Stimulated activated CD4-positive, alpha-beta T cell treated with anti-CD3 and anti-CD28 coated beads, Interleukin-12 subunit alpha, Interleukin-12 subunit beta, amount 100 ng/mL, for 4 hours (primary cell): Measurements from ENCODE around the gene DNAH5.

Experiments used
- DNase-seq: peaks from one replicate; pipeline ENCODE4 v3.0.0-alpha.2; 2020

The DNAH5 gene

GRCh38 chr5:13692172-13692571 is 252.3 kb downstream of the DNAH5 start:
- DNase-seq, result no peak

DNA sequence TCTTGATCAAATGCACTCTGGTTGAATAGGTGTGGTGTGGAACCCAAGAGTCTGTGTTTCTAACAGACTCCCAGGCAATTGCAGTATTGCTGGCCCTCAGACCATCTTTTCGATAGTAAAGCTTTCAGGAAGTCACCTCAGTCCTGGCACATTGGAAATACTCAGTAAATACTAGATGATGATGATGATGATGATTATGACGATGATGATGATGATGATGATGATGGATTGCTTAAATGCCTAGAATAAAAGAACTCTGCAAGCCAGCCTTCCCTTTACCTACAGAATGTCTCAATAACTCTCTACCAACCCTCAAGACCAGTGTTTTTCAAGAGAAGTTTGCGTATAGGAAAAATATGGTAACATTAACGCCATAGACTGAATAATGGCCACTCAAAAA is 268.0 kb downstream of the DNAH5 start:
- DNase-seq, result no peak

GRCh38 chr5:13674391-13674790 is 270.1 kb downstream of the DNAH5 start:
- no peak for DNase-seq

DNA sequence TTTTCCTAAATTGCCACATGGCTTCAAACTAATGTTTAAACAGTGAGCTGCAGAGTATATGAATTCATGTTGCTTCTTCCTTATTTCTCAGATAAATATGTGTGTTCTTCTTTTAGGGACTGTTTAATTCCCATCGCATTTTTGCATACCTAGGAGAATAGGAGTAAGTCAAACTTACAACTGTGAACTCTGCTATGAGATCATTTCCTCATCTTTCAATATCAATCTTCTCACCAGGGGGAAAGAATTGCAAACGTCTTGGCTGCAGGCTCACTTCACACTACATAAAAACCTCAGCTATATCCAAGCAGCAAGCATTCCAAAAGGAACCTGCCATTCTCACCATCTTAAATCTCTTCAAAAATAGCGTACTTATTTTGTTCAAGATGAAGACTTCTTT is 271.0 kb downstream of the DNAH5 start:
- DNase-seq, result no peak

DNA sequence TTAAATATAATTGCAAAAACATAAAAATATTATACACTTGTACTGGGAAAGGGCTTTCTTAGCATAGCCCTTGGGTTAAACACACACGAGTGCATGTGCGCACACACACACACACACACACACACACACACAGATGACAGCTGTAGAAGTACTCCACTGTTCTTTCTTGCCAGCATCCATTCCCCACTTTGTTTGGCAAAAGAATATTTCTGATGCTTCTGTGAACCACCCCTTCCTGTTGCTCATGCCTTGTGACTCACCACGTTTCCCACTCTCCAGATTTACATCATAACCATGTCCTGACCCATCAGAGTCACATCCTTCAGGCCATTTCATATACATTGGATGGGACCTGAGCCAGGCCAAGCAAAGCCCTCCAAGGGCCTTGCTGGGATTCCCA is 280.1 kb downstream of the DNAH5 start:
- no peak for DNase-seq

- no peak for DNase-seq
Observed at GRCh38 chr5:13662626-13663025, 281.9 kb downstream of the DNAH5 start.

GRCh38 chr5:13661272-13661671 is 283.2 kb downstream of the DNAH5 start:
- no peak for DNase-seq

- no peak for DNase-seq
Observed at GRCh38 chr5:13660072-13660471, 284.4 kb downstream of the DNAH5 start.

DNA sequence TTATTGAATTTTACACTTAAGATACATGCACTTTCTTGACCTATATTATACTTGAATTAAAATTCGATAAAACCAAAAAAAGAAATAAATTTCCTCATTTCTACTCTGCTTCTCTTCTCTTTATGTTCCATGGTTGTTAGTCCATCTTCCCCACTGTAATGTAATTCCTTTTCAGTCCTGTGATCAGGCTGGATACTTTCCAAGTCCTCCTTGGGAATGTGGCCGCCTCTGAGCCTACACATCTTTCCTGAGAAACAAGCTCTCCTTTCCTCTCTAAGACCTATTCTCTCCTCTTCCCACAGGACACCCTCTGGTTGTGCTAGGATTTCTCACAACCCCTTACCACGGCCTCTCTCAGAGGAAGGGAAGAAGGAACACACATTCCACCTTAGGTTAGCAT is 285.1 kb downstream of the DNAH5 start:
- no peak for DNase-seq

- DNase-seq, result no peak
Observed at GRCh38 chr5:13658761-13659160, 285.7 kb downstream of the DNAH5 start.

GRCh38 chr5:13658152-13658551 is 286.3 kb downstream of the DNAH5 start:
- DNase-seq, result no peak

GRCh38 chr5:13653709-13654108 is 290.8 kb downstream of the DNAH5 start:
- no peak for DNase-seq

DNA sequence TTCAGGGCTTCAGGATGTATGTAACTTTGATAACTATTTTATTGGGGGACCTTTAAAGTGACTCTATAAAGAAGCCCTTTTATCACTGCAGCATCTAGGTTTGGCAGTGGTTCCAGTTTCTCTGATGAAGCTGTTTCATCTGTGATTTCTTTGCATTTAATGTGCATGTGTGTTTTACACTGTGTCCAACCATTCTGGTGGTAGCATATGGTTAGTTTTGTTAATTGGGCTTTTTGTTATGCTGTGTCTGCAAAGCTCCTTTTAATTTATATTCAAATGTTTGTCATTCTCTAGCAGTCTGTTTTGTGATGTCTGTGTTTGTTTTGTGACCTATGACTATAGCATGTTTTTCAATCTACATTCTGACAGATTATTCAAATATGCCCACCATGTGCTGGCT is 294.8 kb downstream of the DNAH5 start:
- no peak for DNase-seq

DNA sequence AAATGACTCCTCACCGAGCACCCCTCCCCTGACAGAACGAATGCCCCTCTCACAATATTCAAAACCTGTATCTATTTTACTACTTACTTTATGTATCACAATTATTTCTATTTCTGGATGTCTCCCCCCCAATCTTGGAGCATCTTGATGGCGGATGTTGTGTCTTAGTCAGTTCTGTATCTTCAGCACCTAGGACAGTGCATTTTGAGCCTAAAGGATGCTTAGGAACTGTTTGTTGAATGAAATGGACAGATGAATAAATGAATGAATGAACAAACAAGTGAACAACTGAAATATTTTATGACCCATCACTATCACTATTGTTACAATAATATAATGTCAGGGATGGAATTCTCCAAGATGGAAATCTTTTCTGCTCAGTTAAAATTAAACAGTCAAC is 295.7 kb downstream of the DNAH5 start:
- no peak for DNase-seq

DNA sequence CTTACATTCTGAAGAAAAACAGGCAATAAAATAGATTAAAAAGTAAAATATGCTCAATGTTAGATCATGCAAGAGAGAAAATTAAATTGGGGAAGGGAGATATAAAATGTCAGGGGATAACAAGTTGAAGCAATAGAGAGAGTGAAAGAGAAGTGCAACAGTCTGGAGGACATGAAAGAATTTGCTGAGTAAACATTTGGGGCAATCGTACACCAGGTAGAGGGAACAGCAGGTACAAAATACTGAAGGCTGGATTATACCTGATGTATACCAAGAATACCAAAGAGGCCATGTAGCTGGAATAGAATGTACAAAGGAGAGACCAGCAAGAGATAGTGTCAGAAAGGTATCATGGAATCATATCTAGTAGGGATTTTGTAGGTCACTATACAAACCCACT is 300.8 kb downstream of the DNAH5 start:
- DNase-seq, result no peak

DNA sequence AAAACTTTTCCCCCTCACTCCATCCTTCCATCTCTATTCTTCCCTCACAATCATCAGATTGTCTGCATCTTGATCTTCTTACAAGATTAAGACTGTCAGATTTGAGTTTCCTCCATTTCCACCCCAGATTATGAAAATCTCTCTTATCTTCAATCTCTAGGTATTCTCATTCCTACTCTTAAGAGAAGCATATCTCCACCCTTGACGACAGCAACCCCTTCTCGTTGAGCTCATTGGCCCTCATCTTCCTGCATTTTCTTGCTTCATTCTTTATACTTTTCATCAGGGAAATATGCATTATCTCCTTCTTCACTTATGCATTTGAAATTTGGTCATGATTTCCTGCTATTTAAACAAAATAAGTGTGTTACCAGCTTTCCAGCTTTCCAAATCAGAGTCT is 301.3 kb downstream of the DNAH5 start:
- DNase-seq, result no peak
